Mucosa of rectum (tissue), 2 donors: ENCODE results near the gene PROSER3.

Source experiments
- H3K27ac ChIP-seq, 2 donors: one replicate each; pipeline ENCODE4 v1.7.0; 2013; ENCODE audit warnings: inconsistent platforms in 2 of 2, low read depth in 2 of 2, low read length in 2 of 2
- H3K27me3 ChIP-seq, 2 donors: one replicate each; pipeline ENCODE4 v1.7.0; 2013; ENCODE audit warnings: low read length in 2 of 2; ENCODE audit not compliant: control insufficient read depth in 2 of 2, insufficient read depth in 2 of 2
- H3K36me3 ChIP-seq, 2 donors: one replicate each; pipeline ENCODE4 v1.7.0; 2013; ENCODE audit warnings: low read length in 2 of 2; ENCODE audit not compliant: control insufficient read depth in 2 of 2, insufficient read depth in 2 of 2
- H3K4me1 ChIP-seq, 2 donors: one replicate each; pipeline ENCODE4 v1.7.0; 2013; ENCODE audit warnings: low read length in 2 of 2, mild to moderate bottlenecking in 1 of 2; ENCODE audit not compliant: control insufficient read depth in 2 of 2, insufficient read depth in 2 of 2
- H3K4me3 ChIP-seq, 2 donors: one replicate each; pipeline ENCODE4 v1.7.0; 2013; ENCODE audit warnings: low read length in 2 of 2
- H3K9ac ChIP-seq, 2 donors: one replicate each; pipeline ENCODE4 v1.7.0; 2013; ENCODE audit warnings: low read length in 2 of 2, low read depth in 1 of 2, mild to moderate bottlenecking in 1 of 2
- H3K9me3 ChIP-seq, 2 donors: one replicate each; pipeline ENCODE4 v1.7.0; 2013; ENCODE audit warnings: low read length in 2 of 2; ENCODE audit not compliant: control insufficient read depth in 2 of 2
- donor health status: healthy.
- donor health status: Normal muscosa, but diverticular disease.

PROSER3 gene

GRCh38 chr19:35757749-35758608 is at the start of gene PROSER3:
Gene PROSER3, plus strand, starts transcription at chr19:35758176. Its CDS starts 40 bp downstream, at chr19:35758216.
- no peaks in the 10 kb centered on the region for H3K9me3 ChIP-seq
- peaks cover 28% of the 10 kb centered on the region in 2 donors for H3K4me1 ChIP-seq

DNA sequence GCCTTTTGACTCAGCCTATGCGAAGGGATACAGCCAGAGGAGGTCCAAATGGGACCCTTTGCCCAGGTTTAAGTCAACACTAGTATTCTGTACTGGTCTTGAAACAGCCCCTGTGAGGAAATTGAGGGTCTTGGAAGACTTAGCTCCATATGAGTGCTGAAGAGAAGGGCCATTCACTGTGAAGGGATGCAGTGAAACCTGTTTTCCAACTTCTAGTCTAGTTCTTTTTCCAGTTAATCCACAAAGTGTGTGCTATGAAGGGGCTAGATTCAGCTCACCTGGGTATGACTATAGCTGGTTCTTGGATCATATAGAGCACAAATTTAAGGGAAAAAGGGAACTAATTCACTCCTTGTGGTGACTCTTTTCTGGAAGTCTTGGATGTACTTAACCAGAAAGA is 49.6 kb upstream of the PROSER3 start:
- Histone ChIP-seq H3K36me3 (no peaks in the 10 kb centered on the region), H3K9me3 (no peaks in the 10 kb centered on the region), H3K27me3 (peaks cover 0 to 2% of the 10 kb centered on the region in 2 donors), H3K9ac (no peak overlapping the region), H3K27ac (no peak overlapping the region), H3K4me1 (no peaks in the 10 kb centered on the region), H3K4me3 (no peak overlapping the region)

More at GRCh38 chr19:35757749-35758608, at the start of gene PROSER3:
- H3K36me3 ChIP-seq: peaks cover 15 to 17% of the 10 kb centered on the region in 2 donors
- peak within 1 kb of the TSS; percentile 98 to 100 for H3K4me3 ChIP-seq
- H3K27ac ChIP-seq: peak within 1 kb of the TSS; percentile 94 to 97
- peaks cover 0 to 3% of the 10 kb centered on the region in 2 donors for H3K27me3 ChIP-seq
- peak within 1 kb of the TSS; percentile 92 for H3K9ac ChIP-seq

GRCh38 chr19:35710784-35711723 is 46.9 kb upstream of the PROSER3 start:
- no peaks in the 10 kb centered on the region for H3K9me3 ChIP-seq
- peaks cover 9 to 12% of the 10 kb centered on the region in 2 donors for H3K4me1 ChIP-seq
- H3K36me3 ChIP-seq: no peaks in the 10 kb centered on the region
- no peak overlapping the region for H3K9ac ChIP-seq
- H3K27me3 ChIP-seq: no peaks in the 10 kb centered on the region
- peak overlapping the region in 1 of 2 donors; percentile 24 for H3K27ac ChIP-seq
- no peak overlapping the region for H3K4me3 ChIP-seq

DNA sequence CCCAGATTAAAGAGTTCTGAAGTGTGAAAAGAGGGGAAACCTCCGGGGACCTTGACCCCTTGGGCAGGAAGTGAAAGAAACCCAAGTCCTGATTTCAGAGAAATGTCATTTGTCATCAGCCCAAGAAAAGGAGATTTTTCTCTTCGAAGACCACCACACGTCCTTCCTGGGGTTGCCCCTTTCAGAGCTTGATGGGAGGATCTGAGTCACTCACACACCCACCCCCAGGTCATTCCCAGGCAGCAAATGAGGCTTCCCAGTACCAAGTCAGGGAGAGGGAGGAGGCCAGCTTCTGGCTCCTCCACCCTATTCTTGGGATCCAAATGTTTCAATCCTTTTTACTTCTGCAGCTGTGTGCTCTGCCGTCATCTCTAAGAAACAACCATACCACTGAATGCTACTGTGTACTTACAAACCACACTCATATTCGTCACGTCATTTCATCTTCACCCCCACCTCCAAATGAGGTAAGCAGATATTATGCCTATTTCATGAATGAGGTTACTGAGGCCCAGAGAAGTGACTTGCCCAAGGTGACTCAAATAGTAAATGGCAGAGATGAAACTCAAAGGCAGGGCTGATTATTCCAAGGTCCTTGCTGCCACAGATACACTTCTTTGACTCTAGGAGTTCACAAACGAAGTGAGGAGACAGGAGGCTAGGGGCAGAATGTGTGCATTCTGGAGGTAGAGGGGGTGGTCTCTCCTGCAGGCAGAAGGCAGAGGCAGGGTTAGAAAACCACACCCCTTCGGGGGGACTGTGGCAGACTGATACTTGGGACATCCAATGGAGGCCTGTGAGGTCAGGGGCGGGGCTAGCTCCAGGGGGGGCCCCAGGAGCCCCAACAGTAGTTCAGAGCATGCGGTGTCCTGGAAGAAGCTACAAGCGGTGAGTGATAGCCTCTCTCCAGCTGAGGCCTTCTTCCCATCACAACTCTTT is 45.1 kb upstream of the PROSER3 start:
- Histone ChIP-seq H3K36me3 (no peaks in the 10 kb centered on the region), H3K27ac (peak overlapping the region in 1 of 2 donors; percentile 18), H3K4me3 (peak overlapping the region in 1 of 2 donors; percentile 29), H3K9me3 (no peaks in the 10 kb centered on the region), H3K4me1 (peaks cover 12 to 20% of the 10 kb centered on the region in 2 donors), H3K27me3 (no peaks in the 10 kb centered on the region), H3K9ac (no peak overlapping the region)

DNA sequence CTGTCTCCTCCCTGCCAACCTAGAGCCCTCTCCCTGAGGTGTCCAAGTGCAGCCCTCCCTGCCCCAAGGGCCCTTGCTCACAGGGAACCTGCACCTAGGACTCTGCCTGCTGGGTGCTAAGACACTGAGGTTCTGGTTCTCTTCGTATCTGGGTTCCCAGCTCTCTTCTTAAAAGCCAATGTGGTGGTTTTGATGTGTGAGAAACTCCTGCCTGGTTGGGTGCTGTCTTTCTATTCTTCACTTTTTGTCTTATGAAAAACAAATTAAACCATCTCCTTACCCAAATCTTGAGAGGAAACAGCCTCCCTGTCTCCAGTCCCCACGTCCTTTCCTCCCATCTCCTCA is 44.5 kb upstream of the PROSER3 start:
- Histone ChIP-seq H3K9ac (no peak overlapping the region), H3K36me3 (no peaks in the 10 kb centered on the region), H3K9me3 (no peaks in the 10 kb centered on the region), H3K4me1 (peaks cover 12 to 20% of the 10 kb centered on the region in 2 donors), H3K27ac (peak overlapping the region in 1 of 2 donors; percentile 18), H3K27me3 (no peaks in the 10 kb centered on the region), H3K4me3 (peak overlapping the region in 1 of 2 donors; percentile 33)

- peaks cover 16 to 25% of the 10 kb centered on the region in 2 donors for H3K4me1 ChIP-seq
- H3K4me3 ChIP-seq: peak overlapping the region in 1 of 2 donors; percentile 33
- no peak overlapping the region for H3K9ac ChIP-seq
- no peaks in the 10 kb centered on the region for H3K27me3 ChIP-seq
- no peaks in the 10 kb centered on the region for H3K36me3 ChIP-seq
- no peaks in the 10 kb centered on the region for H3K9me3 ChIP-seq
- H3K27ac ChIP-seq: peak overlapping the region in 1 of 2 donors; percentile 35
Measured at GRCh38 chr19:35713904-35714495, 44.0 kb upstream of the PROSER3 start.

DNA sequence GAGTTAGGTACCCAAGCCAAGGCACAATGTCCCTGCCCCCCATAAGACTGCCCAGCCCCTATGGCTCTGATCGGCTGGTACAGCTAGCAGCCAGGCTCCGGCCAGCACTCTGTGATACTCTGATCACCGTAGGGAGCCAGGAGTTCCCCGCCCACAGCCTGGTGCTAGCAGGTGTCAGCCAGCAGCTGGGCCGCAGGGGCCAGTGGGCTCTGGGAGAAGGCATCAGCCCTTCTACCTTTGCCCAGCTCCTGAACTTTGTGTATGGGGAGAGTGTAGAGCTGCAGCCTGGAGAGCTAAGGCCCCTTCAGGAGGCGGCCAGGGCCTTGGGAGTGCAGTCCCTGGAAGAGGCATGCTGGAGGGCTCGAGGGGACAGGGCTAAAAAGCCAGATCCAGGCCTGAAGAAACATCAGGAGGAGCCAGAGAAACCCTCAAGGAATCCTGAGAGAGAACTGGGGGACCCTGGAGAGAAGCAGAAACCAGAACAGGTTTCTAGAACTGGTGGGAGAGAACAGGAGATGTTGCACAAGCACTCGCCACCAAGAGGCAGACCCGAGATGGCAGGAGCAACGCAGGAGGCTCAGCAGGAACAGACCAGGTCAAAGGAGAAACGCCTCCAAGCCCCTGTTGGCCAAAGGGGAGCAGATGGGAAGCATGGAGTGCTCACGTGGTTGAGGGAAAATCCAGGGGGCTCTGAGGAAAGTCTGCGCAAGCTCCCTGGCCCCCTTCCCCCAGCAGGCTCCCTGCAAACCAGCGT is 43.2 kb upstream of the PROSER3 start:
- H3K9ac ChIP-seq: no peak overlapping the region
- no peaks in the 10 kb centered on the region for H3K9me3 ChIP-seq
- H3K36me3 ChIP-seq: no peaks in the 10 kb centered on the region
- peak overlapping the region in 1 of 2 donors; percentile 35 for H3K27ac ChIP-seq
- peaks cover 21 to 30% of the 10 kb centered on the region in 2 donors for H3K4me1 ChIP-seq
- H3K4me3 ChIP-seq: no peak overlapping the region
- no peaks in the 10 kb centered on the region for H3K27me3 ChIP-seq

DNA sequence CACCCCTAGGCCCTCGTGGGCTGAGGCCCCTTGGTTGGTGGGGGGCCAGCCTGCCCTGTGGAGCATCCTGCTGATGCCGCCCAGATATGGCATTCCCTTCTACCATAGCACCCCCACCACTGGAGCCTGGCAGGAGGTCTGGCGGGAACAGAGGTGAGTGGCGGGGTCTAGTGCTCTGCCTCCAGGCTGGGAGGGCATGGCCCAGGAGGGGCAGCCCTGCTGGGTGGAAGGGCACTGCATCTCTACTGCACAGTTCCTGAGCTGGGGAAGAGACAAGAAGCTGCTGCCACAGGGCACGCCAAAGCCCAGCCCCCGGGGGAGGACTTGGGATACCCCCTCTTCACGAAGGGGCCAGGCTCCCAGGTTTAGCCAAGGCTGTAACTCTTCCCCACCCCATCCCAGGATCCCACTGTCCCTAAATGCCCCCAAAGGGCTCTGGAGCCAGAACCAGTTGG is 42.6 kb upstream of the PROSER3 start:
- peaks cover 21 to 30% of the 10 kb centered on the region in 2 donors for H3K4me1 ChIP-seq
- peak overlapping the region in 1 of 2 donors; percentile 87 for H3K27ac ChIP-seq
- H3K36me3 ChIP-seq: peaks cover 0 to 2% of the 10 kb centered on the region in 2 donors
- peak overlapping the region; percentile 83 to 88 for H3K4me3 ChIP-seq
- no peaks in the 10 kb centered on the region for H3K27me3 ChIP-seq
- no peaks in the 10 kb centered on the region for H3K9me3 ChIP-seq
- peak overlapping the region in 1 of 2 donors; percentile 76 for H3K9ac ChIP-seq
